ENCODE results near the gene TMOD1. TPM values are rescaled to one million over a fixed set of nuclear protein-coding genes. Genes with fewer than 3 reads are reported as not detected.
"Not testable (repeated sequence)": the region's sequence is repeated elsewhere in the genome, so short reads cannot be mapped to it uniquely, and the experiment has no call there.

The TMOD1 gene
- total RNA-seq, 1 experiment from 2014 or later: not detected

DNA sequence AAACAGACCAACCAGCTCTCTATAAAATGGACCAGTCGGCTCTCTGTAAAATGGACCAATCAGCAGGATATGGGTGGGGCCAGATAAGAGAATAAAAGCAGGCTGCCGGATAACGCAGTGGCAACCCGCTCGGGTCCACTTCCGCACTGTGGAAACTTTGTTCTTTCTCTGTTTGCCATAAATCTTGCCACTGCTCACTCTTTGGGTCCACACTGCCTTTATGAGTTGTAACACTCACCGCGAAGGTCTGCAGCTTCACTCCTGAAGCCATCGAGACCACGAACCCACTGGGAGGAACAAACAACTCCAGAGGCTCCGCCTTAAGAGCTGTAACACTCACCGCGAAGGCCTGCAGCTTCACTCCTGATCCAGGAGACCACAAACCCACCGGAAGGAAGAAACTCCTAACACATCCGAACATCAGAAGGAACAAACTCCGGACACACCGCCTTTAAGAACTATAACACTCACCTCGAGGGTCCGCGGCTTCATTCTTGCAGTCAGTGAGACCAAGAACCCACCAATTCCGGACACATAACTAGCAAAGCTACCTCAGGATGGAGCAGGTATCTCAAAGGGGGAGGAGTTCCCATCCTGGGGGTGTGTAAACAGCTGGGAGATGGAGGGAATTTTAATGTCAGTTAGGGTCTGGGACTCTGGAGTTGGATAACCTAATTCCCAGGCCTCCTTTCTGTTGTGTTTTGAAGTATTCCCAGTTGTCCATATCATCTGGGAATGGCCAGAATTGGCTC lies 73.6 kb downstream of the TMOD1 start:
- intact Hi-C loops (cut with micrococcal nuclease); H3K27me3 ChIP-seq (ENCODE audit: low read length); H3K9ac ChIP-seq (ENCODE audit: low read length); H3K9me2 ChIP-seq (replicated peaks; ENCODE audit: low read length); H3K27ac ChIP-seq (ENCODE audit: low read length); CTCF ChIA-PET; H4K20me1 ChIP-seq (ENCODE audit: low read length); H3K4me2 ChIP-seq (ENCODE audit: low read length); H3K4me3 ChIP-seq (ENCODE audit: low read length); H3K36me3 ChIP-seq (ENCODE audit: low read depth, low read length); POLR2A ChIA-PET (ENCODE audit: unreplicated experiment); H2AFZ ChIP-seq (ENCODE audit: low read length); H3K79me2 ChIP-seq (ENCODE audit: low read length); ATAC-seq; DNase-seq; BruUV-seq (replicated peaks); H3K4me1 ChIP-seq (ENCODE audit: insufficient read depth, low read length); H3F3A ChIP-seq (ENCODE audit: low read length, unreplicated experiment); H3K9me3 ChIP-seq (ENCODE audit: low read length): not testable (repeated sequence)

DNA sequence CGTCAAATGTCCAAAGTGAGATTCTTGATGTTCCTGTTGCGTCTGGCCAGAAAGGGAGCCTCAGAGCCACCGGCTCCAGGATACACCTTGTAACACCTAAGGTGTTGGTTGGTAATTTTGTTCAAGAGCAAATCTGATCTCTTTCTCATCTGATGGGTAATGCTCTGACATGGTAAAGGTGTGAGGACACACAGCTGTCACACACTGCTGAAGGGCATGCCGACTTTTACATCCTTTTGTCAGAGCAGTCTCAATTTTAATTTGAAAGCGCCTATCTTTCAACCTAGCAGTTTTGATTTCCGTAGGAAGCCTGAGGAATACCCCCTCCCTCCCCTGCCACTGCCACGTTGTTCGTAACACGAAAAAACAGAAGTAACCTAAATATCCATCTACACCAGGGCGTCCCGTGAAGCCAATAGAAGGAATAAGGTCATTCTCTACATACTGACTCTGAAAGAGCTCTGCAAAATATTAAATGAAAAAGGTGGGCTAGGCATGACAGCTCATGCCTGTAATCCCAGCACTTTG lies 74.3 kb downstream of the TMOD1 start:
- BruUV-seq (replicated peaks): no TSS peak

DNA sequence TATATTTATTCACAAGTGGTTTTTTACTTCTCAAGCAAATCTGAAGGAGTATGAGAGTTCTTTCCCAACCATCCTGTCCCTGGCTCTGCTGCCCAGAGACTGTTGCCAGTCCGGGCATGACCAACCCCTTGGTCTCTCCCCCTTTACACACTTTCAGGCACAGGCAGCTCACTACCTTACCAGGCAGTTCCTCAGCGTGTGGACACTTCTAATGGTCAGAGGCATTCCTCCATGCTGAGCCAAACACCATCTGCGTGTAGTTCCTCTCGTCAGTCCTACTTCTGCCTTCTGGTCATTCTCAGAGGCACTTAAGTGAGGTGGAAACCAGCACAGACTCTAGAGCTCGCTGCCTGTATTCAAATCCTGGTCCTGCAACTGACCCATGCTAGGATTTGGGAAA lies 75.6 kb downstream of the TMOD1 start:
- no TSS peak for BruUV-seq (replicated peaks)
- POLR2A ChIA-PET (ENCODE audit: unreplicated experiment): no interaction called here
- Histone ChIP-seq H3K36me3 (ENCODE audit: low read depth, low read length) (no peaks in the 10 kb centered on the region), H3K27me3 (ENCODE audit: low read length) (no peaks in the 10 kb centered on the region), H3K4me1 (ENCODE audit: insufficient read depth, low read length) (no peaks in the 10 kb centered on the region; the same call in 1 of the 2 replicates), H3F3A (ENCODE audit: low read length, unreplicated experiment) (no peaks in the 10 kb centered on the region), H2AFZ (ENCODE audit: low read length) (no peak overlapping the region), H3K27ac (ENCODE audit: low read length) (no peak overlapping the region), H3K79me2 (ENCODE audit: low read length) (no peaks in the 10 kb centered on the region), H3K9ac (ENCODE audit: low read length) (no peak overlapping the region), H3K9me2 (replicated peaks; ENCODE audit: low read length) (no peaks in the 10 kb centered on the region), H3K4me3 (ENCODE audit: low read length) (no peak overlapping the region), H3K9me3 (ENCODE audit: low read length) (no peaks in the 10 kb centered on the region), H3K4me2 (ENCODE audit: low read length) (no peak overlapping the region), H4K20me1 (ENCODE audit: low read length) (no peaks in the 10 kb centered on the region)
- TF ChIP-seq EZH2 (IDR thresholded peaks at IDR 0.05; ENCODE audit: low read length, unreplicated experiment): no peak
- TF ChIP-seq EZH2phosphoT487 (IDR thresholded peaks at IDR 0.05; ENCODE audit: borderline replicate concordance, low read length): no peak
- TF ChIP-seq, protein P1, sequence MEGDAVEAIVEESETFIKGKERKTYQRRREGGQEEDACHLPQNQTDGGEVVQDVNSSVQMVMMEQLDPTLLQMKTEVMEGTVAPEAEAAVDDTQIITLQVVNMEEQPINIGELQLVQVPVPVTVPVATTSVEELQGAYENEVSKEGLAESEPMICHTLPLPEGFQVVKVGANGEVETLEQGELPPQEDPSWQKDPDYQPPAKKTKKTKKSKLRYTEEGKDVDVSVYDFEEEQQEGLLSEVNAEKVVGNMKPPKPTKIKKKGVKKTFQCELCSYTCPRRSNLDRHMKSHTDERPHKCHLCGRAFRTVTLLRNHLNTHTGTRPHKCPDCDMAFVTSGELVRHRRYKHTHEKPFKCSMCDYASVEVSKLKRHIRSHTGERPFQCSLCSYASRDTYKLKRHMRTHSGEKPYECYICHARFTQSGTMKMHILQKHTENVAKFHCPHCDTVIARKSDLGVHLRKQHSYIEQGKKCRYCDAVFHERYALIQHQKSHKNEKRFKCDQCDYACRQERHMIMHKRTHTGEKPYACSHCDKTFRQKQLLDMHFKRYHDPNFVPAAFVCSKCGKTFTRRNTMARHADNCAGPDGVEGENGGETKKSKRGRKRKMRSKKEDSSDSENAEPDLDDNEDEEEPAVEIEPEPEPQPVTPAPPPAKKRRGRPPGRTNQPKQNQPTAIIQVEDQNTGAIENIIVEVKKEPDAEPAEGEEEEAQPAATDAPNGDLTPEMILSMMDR (conservative IDR thresholded peaks at IDR 0.05; ENCODE audit: low read depth, low read length): no peak
- no peak for DNase-seq
- no peak for ATAC-seq
- intact Hi-C loops (cut with micrococcal nuclease): no loop called here
- CTCF ChIA-PET: no interaction called here

More for the DNA sequence above, 74.3 kb downstream of the TMOD1 start:
- ChIA-PET CTCF (no interaction called here), POLR2A (ENCODE audit: unreplicated experiment) (no interaction called here)
- H3K9ac ChIP-seq (ENCODE audit: low read length): no peak overlapping the region
- H3K9me3 ChIP-seq (ENCODE audit: low read length): no peaks in the 10 kb centered on the region
- no peaks in the 10 kb centered on the region for H3K36me3 ChIP-seq (ENCODE audit: low read depth, low read length)
- no peak overlapping the region for H3K4me3 ChIP-seq (ENCODE audit: low read length)
- no peaks in the 10 kb centered on the region for H3K79me2 ChIP-seq (ENCODE audit: low read length)
- H3K27me3 ChIP-seq (ENCODE audit: low read length): no peaks in the 10 kb centered on the region
- intact Hi-C loops (cut with micrococcal nuclease): no loop called here
- H4K20me1 ChIP-seq (ENCODE audit: low read length): no peaks in the 10 kb centered on the region
- TF ChIP-seq, protein P1 (conservative IDR thresholded peaks at IDR 0.05; ENCODE audit: low read depth, low read length): no peak
- no peak for TF ChIP-seq EZH2 (IDR thresholded peaks at IDR 0.05; ENCODE audit: low read length, unreplicated experiment)
- no peak overlapping the region for H3K4me2 ChIP-seq (ENCODE audit: low read length)
- no peaks in the 10 kb centered on the region for H3K9me2 ChIP-seq (replicated peaks; ENCODE audit: low read length)
- no peak overlapping the region for H2AFZ ChIP-seq (ENCODE audit: low read length)
- no peaks in the 10 kb centered on the region for H3F3A ChIP-seq (ENCODE audit: low read length, unreplicated experiment)
- no peak for DNase-seq
- no peak overlapping the region for H3K27ac ChIP-seq (ENCODE audit: low read length)
- ATAC-seq: no peak
- no peaks in the 10 kb centered on the region; the same call in 1 of the 2 replicates for H3K4me1 ChIP-seq (ENCODE audit: insufficient read depth, low read length)
